HepG2 (cell line): Measurements from ENCODE around the gene RNF114. TPM values are rescaled to one million over a fixed set of nuclear protein-coding genes. Genes with fewer than 3 reads are reported as not detected.
A peak's percentile ranks its signal among the peaks of the same experiment; 100 is the strongest.

ENCODE experiments used
- HES4 ChIP-seq: sonication (generic); formaldehyde crosslinking; IDR thresholded peaks from 2 replicates; pipeline ENCODE4 v1.9.0; 2021; ENCODE audit warnings: mild to moderate bottlenecking, missing genetic modification reagents, borderline replicate concordance
- MBNL3 ChIP-seq: fragments of 250-450 bp; sonication (Bioruptor Pico); conservative IDR thresholded peaks from 2 replicates; pipeline ENCODE4 v1.8.0; 2022; ENCODE audit warnings: mild to moderate bottlenecking, inconsistent platforms
- SP4 ChIP-seq: sonication (generic); formaldehyde crosslinking; IDR thresholded peaks from 2 replicates; pipeline ENCODE4 v1.8.1; 2023; ENCODE audit warnings: mild to moderate bottlenecking, missing genetic modification reagents
- TSC22D2 ChIP-seq: sonication (generic); formaldehyde crosslinking; IDR thresholded peaks from 2 replicates; pipeline ENCODE4 v1.5.1; 2020; ENCODE audit warnings: missing genetic modification reagents, mild to moderate bottlenecking, borderline replicate concordance
- ZNF331 ChIP-seq: sonication (generic); formaldehyde crosslinking; IDR thresholded peaks from 2 replicates; pipeline ENCODE4 v1.4.0; 2020; ENCODE audit warnings: missing genetic modification reagents
- polyA plus RNA-seq, 8 experiments: library from polyadenylated mRNA; depleted of rRNA in 3 of 8; stranded (reverse) in 7 of 8; unstranded in 1 of 8; fragments of >200 nt; fragmentation: Illumina TruSeq in 4 of 8; extraction: Trizol in 4 of 8; gene quantifications; 2 replicates each; pipeline versions ENCODE4 v1.2.1 to v1.2.3, GENCODE V29; 2011 to 2016; ENCODE audit warnings: low read depth in 4 of 8, missing spikeins in 1 of 8, mixed read lengths in 1 of 8; ENCODE audit not compliant: insufficient read depth in 1 of 8
- total RNA-seq, 5 experiments: library from RNA; depleted of rRNA; stranded (reverse); fragments of >200 nt; fragmentation: Illumina TruSeq; extraction: Trizol; gene quantifications; 2 replicates each; pipeline ENCODE4 v1.2.3, GENCODE V29; 2016; ENCODE audit warnings: low read depth in 1 of 5
- TF ChIP-seq, protein P1 (sequence below): IDR thresholded peaks from 2 replicates; pipeline ENCODE4 v1.6.1; 2016; ENCODE audit warnings: control low read depth
- TF ChIP-seq, protein P2 (sequence below): sonication (generic); formaldehyde crosslinking; IDR thresholded peaks from 2 replicates; pipeline ENCODE4 v1.4.0; 2020; ENCODE audit warnings: missing genetic modification reagents, borderline replicate concordance
- TF ChIP-seq, protein P3 (sequence below): sonication (generic); formaldehyde crosslinking; IDR thresholded peaks from one replicate; pipeline ENCODE4 v1.5.1; 2020; ENCODE audit warnings: mild to moderate bottlenecking, missing genetic modification reagents; ENCODE audit errors: not compliant biosample characterization
- TF ChIP-seq, protein P4 (sequence below): sonication (generic); formaldehyde crosslinking; IDR thresholded peaks from 2 replicates; pipeline ENCODE4 v1.5.0; 2020; ENCODE audit warnings: missing genetic modification reagents

RNF114 gene
- total and polyA plus RNA-seq, 2 of the 13 experiments (the other 11 are each of a cell fraction or from before 2014, with no cell fraction given) = 119 to 126 TPM

DNA sequence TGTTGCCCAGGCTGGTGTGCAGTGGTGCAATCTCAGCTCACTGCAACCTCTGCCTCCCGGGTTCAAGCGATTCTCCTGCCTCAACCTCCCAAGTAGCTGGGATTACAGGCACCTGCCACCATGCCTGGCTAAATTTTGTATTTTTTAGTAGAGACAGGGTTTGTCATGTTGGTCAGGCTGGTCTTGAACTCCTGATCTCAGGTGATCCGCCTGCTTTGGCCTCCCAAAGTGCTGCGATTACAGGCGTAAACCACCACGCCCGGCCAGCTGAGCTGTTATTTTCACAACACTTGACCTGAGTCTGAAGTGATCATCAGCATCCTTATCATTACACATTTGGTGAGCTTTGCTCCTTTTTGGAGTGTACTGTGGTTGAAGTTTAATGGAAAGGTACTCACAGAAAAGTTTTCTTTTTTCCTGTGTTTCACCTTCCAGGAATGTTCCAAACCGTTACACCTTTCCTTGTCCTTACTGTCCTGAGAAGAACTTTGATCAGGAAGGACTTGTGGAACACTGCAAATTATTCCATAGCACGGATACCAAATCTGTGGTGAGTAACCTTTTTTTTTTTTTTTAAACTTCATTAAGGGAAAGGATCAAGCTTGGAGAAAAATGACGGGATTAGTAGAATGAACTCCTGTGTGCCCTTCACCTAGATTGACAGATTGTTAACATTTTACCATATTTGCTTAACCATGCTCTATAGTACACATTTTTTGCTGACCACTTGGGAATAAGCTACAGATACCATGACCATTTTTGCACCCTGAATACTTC, 9.7 kb downstream of the RNF114 start (continued):
- TF ChIP-seq, protein P1, sequence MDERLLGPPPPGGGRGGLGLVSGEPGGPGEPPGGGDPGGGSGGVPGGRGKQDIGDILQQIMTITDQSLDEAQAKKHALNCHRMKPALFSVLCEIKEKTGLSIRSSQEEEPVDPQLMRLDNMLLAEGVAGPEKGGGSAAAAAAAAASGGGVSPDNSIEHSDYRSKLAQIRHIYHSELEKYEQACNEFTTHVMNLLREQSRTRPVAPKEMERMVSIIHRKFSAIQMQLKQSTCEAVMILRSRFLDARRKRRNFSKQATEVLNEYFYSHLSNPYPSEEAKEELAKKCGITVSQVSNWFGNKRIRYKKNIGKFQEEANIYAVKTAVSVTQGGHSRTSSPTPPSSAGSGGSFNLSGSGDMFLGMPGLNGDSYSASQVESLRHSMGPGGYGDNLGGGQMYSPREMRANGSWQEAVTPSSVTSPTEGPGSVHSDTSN = no peak
- no peak for TF ChIP-seq MBNL3 (CRISPR knock-in tag)
- TF ChIP-seq SP4 (CRISPR knock-in tag) = peak; percentile 66
- TF ChIP-seq ZNF331 (CRISPR knock-in tag) = peak; percentile 66; the same call in 1 of the 2 replicates
- TF ChIP-seq, protein P2, sequence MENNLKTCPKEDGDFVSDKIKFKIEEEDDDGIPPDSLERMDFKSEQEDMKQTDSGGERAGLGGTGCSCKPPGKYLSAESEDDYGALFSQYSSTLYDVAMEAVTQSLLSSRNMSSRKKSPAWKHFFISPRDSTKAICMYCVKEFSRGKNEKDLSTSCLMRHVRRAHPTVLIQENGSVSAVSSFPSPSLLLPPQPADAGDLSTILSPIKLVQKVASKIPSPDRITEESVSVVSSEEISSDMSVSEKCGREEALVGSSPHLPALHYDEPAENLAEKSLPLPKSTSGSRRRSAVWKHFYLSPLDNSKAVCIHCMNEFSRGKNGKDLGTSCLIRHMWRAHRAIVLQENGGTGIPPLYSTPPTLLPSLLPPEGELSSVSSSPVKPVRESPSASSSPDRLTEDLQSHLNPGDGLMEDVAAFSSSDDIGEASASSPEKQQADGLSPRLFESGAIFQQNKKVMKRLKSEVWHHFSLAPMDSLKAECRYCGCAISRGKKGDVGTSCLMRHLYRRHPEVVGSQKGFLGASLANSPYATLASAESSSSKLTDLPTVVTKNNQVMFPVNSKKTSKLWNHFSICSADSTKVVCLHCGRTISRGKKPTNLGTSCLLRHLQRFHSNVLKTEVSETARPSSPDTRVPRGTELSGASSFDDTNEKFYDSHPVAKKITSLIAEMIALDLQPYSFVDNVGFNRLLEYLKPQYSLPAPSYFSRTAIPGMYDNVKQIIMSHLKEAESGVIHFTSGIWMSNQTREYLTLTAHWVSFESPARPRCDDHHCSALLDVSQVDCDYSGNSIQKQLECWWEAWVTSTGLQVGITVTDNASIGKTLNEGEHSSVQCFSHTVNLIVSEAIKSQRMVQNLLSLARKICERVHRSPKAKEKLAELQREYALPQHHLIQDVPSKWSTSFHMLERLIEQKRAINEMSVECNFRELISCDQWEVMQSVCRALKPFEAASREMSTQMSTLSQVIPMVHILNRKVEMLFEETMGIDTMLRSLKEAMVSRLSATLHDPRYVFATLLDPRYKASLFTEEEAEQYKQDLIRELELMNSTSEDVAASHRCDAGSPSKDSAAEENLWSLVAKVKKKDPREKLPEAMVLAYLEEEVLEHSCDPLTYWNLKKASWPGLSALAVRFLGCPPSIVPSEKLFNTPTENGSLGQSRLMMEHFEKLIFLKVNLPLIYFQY (CRISPR knock-in tag) = no peak; the same call in 1 of the 2 replicates
- TF ChIP-seq HES4 = no peak
- no peak for TF ChIP-seq TSC22D2 (CRISPR knock-in tag)
- TF ChIP-seq, protein P3, sequence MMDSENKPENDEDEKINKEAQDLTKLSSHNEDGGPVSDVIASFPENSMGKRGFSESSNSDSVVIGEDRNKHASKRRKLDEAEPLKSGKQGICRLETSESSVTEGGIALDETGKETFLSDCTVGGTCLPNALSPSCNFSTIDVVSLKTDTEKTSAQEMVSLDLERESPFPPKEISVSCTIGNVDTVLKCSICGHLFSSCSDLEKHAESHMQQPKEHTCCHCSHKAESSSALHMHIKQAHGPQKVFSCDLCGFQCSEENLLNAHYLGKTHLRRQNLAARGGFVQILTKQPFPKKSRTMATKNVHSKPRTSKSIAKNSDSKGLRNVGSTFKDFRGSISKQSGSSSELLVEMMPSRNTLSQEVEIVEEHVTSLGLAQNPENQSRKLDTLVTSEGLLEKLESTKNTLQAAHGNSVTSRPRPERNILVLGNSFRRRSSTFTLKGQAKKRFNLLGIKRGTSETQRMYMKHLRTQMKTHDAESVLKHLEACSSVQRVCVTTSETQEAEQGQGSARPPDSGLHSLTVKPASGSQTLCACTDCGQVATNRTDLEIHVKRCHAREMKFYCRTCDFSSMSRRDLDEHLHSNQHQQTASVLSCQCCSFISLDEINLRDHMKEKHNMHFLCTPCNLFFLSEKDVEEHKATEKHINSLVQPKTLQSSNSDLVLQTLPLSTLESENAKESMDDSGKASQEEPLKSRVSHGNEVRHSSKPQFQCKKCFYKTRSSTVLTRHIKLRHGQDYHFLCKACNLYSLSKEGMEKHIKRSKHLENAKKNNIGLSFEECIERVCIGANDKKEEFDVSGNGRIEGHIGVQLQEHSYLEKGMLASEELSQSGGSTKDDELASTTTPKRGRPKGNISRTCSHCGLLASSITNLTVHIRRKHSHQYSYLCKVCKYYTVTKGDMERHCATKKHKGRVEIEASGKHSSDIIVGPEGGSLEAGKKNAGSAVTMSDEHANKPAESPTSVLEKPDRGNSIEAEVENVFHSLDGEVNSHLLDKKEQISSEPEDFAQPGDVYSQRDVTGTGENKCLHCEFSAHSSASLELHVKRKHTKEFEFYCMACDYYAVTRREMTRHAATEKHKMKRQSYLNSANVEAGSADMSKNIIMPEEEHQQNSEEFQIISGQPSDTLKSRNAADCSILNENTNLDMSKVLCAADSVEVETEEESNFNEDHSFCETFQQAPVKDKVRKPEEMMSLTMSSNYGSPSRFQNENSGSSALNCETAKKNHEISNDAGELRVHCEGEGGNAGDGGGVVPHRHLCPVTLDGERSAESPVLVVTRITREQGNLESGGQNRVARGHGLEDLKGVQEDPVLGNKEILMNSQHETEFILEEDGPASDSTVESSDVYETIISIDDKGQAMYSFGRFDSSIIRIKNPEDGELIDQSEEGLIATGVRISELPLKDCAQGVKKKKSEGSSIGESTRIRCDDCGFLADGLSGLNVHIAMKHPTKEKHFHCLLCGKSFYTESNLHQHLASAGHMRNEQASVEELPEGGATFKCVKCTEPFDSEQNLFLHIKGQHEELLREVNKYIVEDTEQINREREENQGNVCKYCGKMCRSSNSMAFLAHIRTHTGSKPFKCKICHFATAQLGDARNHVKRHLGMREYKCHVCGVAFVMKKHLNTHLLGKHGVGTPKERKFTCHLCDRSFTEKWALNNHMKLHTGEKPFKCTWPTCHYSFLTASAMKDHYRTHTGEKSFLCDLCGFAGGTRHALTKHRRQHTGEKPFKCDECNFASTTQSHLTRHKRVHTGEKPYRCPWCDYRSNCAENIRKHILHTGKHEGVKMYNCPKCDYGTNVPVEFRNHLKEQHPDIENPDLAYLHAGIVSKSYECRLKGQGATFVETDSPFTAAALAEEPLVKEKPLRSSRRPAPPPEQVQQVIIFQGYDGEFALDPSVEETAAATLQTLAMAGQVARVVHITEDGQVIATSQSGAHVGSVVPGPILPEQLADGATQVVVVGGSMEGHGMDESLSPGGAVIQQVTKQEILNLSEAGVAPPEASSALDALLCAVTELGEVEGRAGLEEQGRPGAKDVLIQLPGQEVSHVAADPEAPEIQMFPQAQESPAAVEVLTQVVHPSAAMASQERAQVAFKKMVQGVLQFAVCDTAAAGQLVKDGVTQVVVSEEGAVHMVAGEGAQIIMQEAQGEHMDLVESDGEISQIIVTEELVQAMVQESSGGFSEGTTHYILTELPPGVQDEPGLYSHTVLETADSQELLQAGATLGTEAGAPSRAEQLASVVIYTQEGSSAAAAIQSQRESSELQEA (CRISPR knock-in tag) = no peak
- TF ChIP-seq, protein P4, sequence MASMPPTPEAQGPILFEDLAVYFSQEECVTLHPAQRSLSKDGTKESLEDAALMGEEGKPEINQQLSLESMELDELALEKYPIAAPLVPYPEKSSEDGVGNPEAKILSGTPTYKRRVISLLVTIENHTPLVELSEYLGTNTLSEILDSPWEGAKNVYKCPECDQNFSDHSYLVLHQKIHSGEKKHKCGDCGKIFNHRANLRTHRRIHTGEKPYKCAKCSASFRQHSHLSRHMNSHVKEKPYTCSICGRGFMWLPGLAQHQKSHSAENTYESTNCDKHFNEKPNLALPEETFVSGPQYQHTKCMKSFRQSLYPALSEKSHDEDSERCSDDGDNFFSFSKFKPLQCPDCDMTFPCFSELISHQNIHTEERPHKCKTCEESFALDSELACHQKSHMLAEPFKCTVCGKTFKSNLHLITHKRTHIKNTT = no peak
